Activated naive CD8-positive, alpha-beta T cell treated with anti-CD3 and anti-CD28 coated beads, Interleukin-2, amount 50 U/mL, for 24 hours (primary cell): ENCODE data around the gene GCSAML.
A peak's percentile ranks its signal among the peaks of the same experiment; 100 is the strongest.

ENCODE experiments used
- ATAC-seq: fragments of 150-1000 bp; cut with Tn5 transposase; one replicate; pipeline ENCODE4 v1.10.0; 2021
- DNase-seq: peaks from one replicate; pipeline ENCODE4 v3.0.0; 2021
- H3K27ac Mint-ChIP-seq: one replicate; pipeline ENCODE4 v1.8.0; 2021; ENCODE audit warnings: mild to moderate bottlenecking, mixed read lengths
- H3K27me3 Mint-ChIP-seq: one replicate; pipeline ENCODE4 v1.8.0; 2021; ENCODE audit warnings: mixed read lengths
- H3K36me3 Mint-ChIP-seq: one replicate; pipeline ENCODE4 v1.8.0; 2021; ENCODE audit warnings: low read depth, mixed read lengths
- H3K4me1 Mint-ChIP-seq: one replicate; pipeline ENCODE4 v1.8.0; 2021; ENCODE audit warnings: mixed read lengths
- H3K4me3 Mint-ChIP-seq: one replicate; pipeline ENCODE4 v1.8.0; 2021; ENCODE audit warnings: mild to moderate bottlenecking, moderate library complexity, mixed read lengths
- H3K9me3 Mint-ChIP-seq: one replicate; pipeline ENCODE4 v1.8.0; 2021; ENCODE audit warnings: mixed read lengths

The GCSAML gene

DNA sequence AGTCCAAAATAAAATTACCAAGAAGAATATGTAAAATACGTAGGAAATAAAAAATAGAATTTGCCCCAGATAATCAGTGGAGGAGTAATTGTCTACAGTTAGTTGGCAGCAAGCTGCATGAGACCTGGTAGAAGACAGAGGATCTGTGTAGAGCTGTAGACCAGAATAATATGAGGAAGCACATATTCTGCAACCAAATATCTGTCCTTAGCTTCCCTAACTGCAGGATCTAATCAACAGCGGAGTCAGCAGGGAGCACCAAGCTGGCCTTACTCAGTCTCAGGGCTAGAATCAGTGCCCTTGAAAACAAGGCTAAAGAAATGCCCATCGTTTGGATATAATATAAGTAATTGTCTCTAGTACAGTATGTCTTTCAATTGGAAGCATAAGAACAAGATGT is 6.1 kb upstream of the GCSAML start:
- Mint-ChIP-seq H3K4me1 (no peaks in the 10 kb centered on the region), H3K27ac (no peak overlapping the region), H3K36me3 (no peaks in the 10 kb centered on the region), H3K9me3 (no peaks in the 10 kb centered on the region), H3K4me3 (no peak overlapping the region), H3K27me3 (peaks cover 3% of the 10 kb centered on the region)
- DNase-seq (no peak), ATAC-seq (no peak)

GRCh38 chr1:247548092-247548491 is 842 bp upstream of the GCSAML start:
- no peaks in the 10 kb centered on the region for H3K9me3 Mint-ChIP-seq
- ATAC-seq, result no peak
- H3K36me3 Mint-ChIP-seq, result no peaks in the 10 kb centered on the region
- peaks cover 10% of the 10 kb centered on the region for H3K4me1 Mint-ChIP-seq
- no peak overlapping the region for H3K27ac Mint-ChIP-seq
- no peak overlapping the region for H3K4me3 Mint-ChIP-seq
- no peak for DNase-seq
- H3K27me3 Mint-ChIP-seq, result peaks cover 13% of the 10 kb centered on the region

- Mint-ChIP-seq H3K4me1 (peaks cover 10% of the 10 kb centered on the region), H3K36me3 (peaks cover under 1% of the 10 kb centered on the region), H3K27me3 (peaks cover 13% of the 10 kb centered on the region), H3K9me3 (no peaks in the 10 kb centered on the region), H3K27ac (no peak overlapping the region), H3K4me3 (no peak overlapping the region)
- ATAC-seq (no peak), DNase-seq (no peak)
These were observed 2.8 kb downstream of the GCSAML start for GRCh38 chr1:247551721-247552120.

- ATAC-seq, result no peak
- no peak overlapping the region for H3K4me3 Mint-ChIP-seq
- no peaks in the 10 kb centered on the region for H3K9me3 Mint-ChIP-seq
- DNase-seq, result no peak
- H3K27ac Mint-ChIP-seq, result no peak overlapping the region
- H3K36me3 Mint-ChIP-seq, result peaks cover 1% of the 10 kb centered on the region
- H3K4me1 Mint-ChIP-seq, result peaks cover 13% of the 10 kb centered on the region
- peaks cover 11% of the 10 kb centered on the region for H3K27me3 Mint-ChIP-seq
These were observed 3.3 kb downstream of the GCSAML start for GRCh38 chr1:247552231-247552630.

DNA sequence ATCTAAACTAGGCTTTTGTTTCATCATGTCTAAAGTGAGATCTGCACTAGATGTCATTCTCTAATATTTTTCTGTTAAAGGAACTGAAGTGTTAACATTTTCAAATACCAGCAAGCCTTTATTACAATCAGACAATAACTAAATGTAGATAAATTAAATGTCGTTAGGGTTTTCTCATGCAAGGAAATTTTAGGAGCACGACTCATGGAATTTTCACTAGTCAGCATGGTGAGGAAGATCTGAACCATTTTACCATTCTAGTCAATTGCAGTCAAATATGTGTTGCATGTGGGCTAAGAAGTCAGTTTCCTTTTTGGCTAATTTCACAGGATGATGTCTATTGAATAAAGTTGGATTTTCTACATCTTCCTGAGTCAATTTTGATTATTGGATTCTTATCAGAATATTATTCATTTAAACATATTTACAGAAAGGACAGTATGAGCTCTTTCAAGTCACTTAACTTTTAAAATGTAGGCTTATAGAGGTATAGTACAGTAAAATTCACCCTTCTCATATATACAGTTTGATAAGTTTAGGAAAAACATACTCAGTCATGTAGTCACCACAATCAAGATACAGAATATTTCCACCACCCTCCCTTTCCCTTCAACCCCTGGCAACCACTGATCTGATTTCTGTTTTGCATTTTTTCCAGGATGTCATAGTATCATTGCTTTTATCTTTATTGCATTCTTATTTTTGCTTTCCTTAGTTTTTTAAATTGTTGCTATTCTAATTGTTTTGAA is 9.2 kb downstream of the GCSAML start:
- Mint-ChIP-seq H3K36me3 (peaks cover 1% of the 10 kb centered on the region), H3K4me3 (no peak overlapping the region), H3K4me1 (peaks cover 16% of the 10 kb centered on the region), H3K27me3 (no peaks in the 10 kb centered on the region), H3K9me3 (no peaks in the 10 kb centered on the region), H3K27ac (no peak overlapping the region)
- ATAC-seq, result peak; percentile 63
- no peak for DNase-seq

GRCh38 chr1:247561711-247562110 is 12.8 kb downstream of the GCSAML start:
- H3K9me3 Mint-ChIP-seq, result no peaks in the 10 kb centered on the region
- peaks cover 1% of the 10 kb centered on the region for H3K36me3 Mint-ChIP-seq
- no peaks in the 10 kb centered on the region for H3K27me3 Mint-ChIP-seq
- DNase-seq (no peak), ATAC-seq (no peak)
- H3K27ac Mint-ChIP-seq, result no peak overlapping the region
- peaks cover 16% of the 10 kb centered on the region for H3K4me1 Mint-ChIP-seq
- no peak overlapping the region for H3K4me3 Mint-ChIP-seq

DNA sequence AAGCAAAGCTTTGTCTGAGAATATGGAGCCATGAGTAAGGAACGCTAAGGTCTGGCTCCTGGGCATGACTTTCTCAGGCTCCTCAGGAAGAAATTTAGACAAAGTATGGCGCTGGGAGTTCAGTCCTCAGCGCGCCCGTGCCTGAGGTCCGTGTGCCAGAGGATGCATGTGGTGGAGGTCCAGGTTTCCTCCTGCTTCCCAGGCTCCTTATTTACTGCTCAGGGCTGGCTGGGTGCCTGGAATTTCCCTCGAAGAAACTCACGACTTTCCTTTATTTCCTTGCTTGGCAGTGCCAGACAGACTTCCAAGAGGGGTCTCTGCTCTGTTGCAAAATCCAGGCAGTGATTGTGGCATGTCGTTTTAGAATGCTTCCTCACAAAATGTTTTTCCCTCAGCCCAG is 13.3 kb downstream of the GCSAML start:
- Mint-ChIP-seq H3K4me3 (no peak overlapping the region), H3K4me1 (peaks cover 14% of the 10 kb centered on the region), H3K9me3 (no peaks in the 10 kb centered on the region), H3K36me3 (no peaks in the 10 kb centered on the region), H3K27me3 (no peaks in the 10 kb centered on the region), H3K27ac (no peak overlapping the region)
- DNase-seq (no peak), ATAC-seq (no peak)

GRCh38 chr1:247574236-247574635 is 25.3 kb downstream of the GCSAML start:
- H3K36me3 Mint-ChIP-seq, result no peaks in the 10 kb centered on the region
- peaks cover 10% of the 10 kb centered on the region for H3K27me3 Mint-ChIP-seq
- H3K27ac Mint-ChIP-seq, result no peak overlapping the region
- DNase-seq, result no peak
- no peak overlapping the region for H3K4me3 Mint-ChIP-seq
- no peaks in the 10 kb centered on the region for H3K4me1 Mint-ChIP-seq
- peaks cover 16% of the 10 kb centered on the region for H3K9me3 Mint-ChIP-seq
- no peak for ATAC-seq

- ATAC-seq (no peak), DNase-seq (no peak)
- H3K4me3 Mint-ChIP-seq, result no peak overlapping the region
- H3K36me3 Mint-ChIP-seq, result no peaks in the 10 kb centered on the region
- no peaks in the 10 kb centered on the region for H3K4me1 Mint-ChIP-seq
- no peak overlapping the region for H3K27ac Mint-ChIP-seq
- H3K9me3 Mint-ChIP-seq, result peaks cover 16% of the 10 kb centered on the region
- peaks cover 9% of the 10 kb centered on the region for H3K27me3 Mint-ChIP-seq
These were observed 25.7 kb downstream of the GCSAML start for GRCh38 chr1:247574664-247575063.

- Mint-ChIP-seq H3K36me3 (no peaks in the 10 kb centered on the region), H3K9me3 (peaks cover 5% of the 10 kb centered on the region), H3K4me1 (no peaks in the 10 kb centered on the region), H3K4me3 (no peak overlapping the region), H3K27me3 (peaks cover 7% of the 10 kb centered on the region), H3K27ac (no peak overlapping the region)
- ATAC-seq (no peak), DNase-seq (no peak)
These were observed 27.6 kb downstream of the GCSAML start for GRCh38 chr1:247576514-247576913.

DNA sequence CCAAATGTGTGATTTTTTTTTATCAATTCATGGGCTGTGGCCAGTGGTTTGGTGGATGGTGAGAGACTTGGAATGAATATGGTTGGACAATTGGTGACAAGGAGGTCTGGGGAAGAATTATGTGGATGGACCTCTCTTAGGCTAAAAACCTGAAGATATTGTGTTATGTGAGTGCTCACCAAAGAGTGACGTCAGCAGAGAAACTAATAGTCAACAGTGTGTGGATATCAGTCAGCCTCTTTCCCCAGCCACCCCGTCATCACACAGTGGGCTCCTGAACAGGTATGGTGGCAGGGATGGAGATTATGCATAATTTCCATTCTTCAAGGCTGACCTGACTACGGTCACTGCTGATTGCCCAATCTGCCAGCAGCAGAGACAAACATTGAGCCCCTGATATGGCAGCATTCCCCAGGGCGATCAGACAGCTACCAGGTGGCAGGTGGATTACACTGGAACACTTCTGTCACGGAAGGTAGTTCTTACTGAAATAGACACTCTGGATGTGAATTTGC is 30.1 kb downstream of the GCSAML start:
- no peak overlapping the region for H3K27ac Mint-ChIP-seq
- no peak overlapping the region for H3K4me3 Mint-ChIP-seq
- ATAC-seq (no peak), DNase-seq (no peak)
- no peaks in the 10 kb centered on the region for H3K9me3 Mint-ChIP-seq
- H3K27me3 Mint-ChIP-seq, result peaks cover 2% of the 10 kb centered on the region
- no peaks in the 10 kb centered on the region for H3K36me3 Mint-ChIP-seq
- H3K4me1 Mint-ChIP-seq, result no peaks in the 10 kb centered on the region

DNA sequence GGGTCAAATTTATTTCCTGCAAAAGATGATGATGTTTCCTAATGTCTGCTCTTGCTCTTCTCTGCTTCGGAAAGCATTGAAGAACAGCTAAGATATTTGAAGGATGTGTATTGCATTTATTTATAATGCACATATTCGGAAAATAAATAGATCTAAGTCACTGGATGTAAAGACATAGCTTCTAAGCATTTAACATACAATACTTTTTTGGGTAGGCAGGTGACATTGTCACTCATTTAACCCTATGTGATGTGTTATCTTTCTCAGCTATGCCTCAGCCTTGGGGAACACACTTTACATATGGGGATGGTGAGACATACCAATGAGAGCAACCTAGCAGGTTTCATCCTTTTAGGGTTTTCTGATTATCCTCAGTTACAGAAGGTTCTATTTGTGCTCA is 39.1 kb downstream of the GCSAML start, which contains the start of gene OR2G2:
OR2G2 (plus strand) TSS at position 301 of the 400 bp plus-strand sequence; CDS start at position 301, 0 bp downstream.
- ATAC-seq (no peak), DNase-seq (no peak)
- peaks cover 8% of the 10 kb centered on the region for H3K9me3 Mint-ChIP-seq
- no peak within 1 kb of the TSS for H3K27ac Mint-ChIP-seq
- no peaks in the 10 kb centered on the region for H3K36me3 Mint-ChIP-seq
- no peaks in the 10 kb centered on the region for H3K4me1 Mint-ChIP-seq
- H3K4me3 Mint-ChIP-seq, result no peak within 1 kb of the TSS
- no peaks in the 10 kb centered on the region for H3K27me3 Mint-ChIP-seq

DNA sequence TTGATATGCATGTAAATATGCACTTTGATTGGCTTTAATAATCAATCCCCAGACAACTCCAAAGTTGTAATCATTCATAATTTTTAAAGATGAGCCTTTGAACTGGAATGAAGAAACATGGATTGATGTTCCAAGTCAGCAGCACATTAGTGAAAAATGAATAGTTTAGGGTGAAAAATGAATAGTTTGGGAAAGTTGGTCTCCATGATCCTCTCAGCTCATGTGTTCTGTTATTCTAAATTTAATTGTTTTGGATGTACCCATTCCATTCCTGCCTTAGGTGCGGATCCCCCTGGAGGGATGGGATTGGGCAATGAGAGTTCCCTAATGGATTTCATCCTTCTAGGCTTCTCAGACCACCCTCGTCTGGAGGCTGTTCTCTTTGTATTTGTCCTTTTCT is 56.4 kb downstream of the GCSAML start, which contains the start of gene OR2G3:
OR2G3 (plus strand) TSS at position 301 of the 400 bp plus-strand sequence; CDS start at position 301, 0 bp downstream.
- ATAC-seq, result no peak
- Mint-ChIP-seq H3K36me3 (no peaks in the 10 kb centered on the region), H3K27me3 (peaks cover 4% of the 10 kb centered on the region), H3K9me3 (peaks cover 4% of the 10 kb centered on the region), H3K27ac (no peak within 1 kb of the TSS), H3K4me1 (no peaks in the 10 kb centered on the region), H3K4me3 (no peak within 1 kb of the TSS)
- no peak for DNase-seq

GRCh38 chr1:247613405-247613804 is 64.5 kb downstream of the GCSAML start:
- Mint-ChIP-seq H3K27me3 (no peaks in the 10 kb centered on the region), H3K36me3 (no peaks in the 10 kb centered on the region), H3K4me1 (no peaks in the 10 kb centered on the region), H3K27ac (no peak overlapping the region), H3K4me3 (no peak overlapping the region), H3K9me3 (peaks cover 4% of the 10 kb centered on the region)
- DNase-seq (no peak), ATAC-seq (no peak)

DNA sequence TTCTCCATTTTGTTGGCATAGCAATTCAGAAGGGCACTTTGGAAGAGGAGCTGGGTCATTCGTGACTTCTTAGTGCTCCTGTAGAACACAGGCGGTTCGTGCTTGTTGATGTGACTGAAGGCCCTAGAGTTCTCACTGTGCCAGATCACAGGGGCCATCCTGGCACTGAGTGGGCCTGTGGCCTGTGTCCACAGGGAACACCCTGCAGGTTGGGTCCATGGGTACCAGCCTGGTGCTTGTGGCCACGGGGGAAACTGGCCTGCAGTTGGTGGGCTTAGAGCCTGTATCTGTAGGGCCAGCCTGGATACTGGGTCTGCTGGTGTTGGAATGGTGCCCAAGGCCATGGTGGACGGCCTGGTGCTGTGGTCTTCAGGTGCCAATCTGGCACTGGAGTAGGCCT is 65.7 kb downstream of the GCSAML start:
- Mint-ChIP-seq H3K36me3 (no peaks in the 10 kb centered on the region), H3K9me3 (peaks cover under 1% of the 10 kb centered on the region), H3K4me1 (no peaks in the 10 kb centered on the region), H3K4me3 (no peak overlapping the region), H3K27ac (no peak overlapping the region), H3K27me3 (no peaks in the 10 kb centered on the region)
- DNase-seq (no peak), ATAC-seq (no peak)
